ENCODE measurements around the gene GIPR. TPM values are rescaled to one million over a fixed set of nuclear protein-coding genes. Genes with fewer than 3 reads are reported as not detected.

The GIPR gene
- total and polyA plus RNA-seq, 10 of the 15 experiments (the other 5 are each of a cell fraction or from before 2014, with no cell fraction given) = 1.7 to 26.3 (median 13.7) TPM

- TF ChIP-seq ZBTB40 (IDR thresholded peaks at IDR 0.05; ENCODE audit: borderline replicate concordance) (peak; percentile 68), KDM1A (IDR thresholded peaks at IDR 0.05; ENCODE audit: borderline replicate concordance) (no peak), IRF3 (IDR thresholded peaks at IDR 0.05) (peak; percentile 81), MLLT1 (IDR thresholded peaks at IDR 0.05) (peak; percentile 86), NBN (IDR thresholded peaks at IDR 0.05) (peak; percentile 72), FOS (IDR thresholded peaks at IDR 0.05; ENCODE audit: borderline replicate concordance, extremely low read depth, insufficient read length) (peak; percentile 93), MEF2A (IDR thresholded peaks at IDR 0.05; ENCODE audit: insufficient read depth, low read depth, low read length) (0 out of 2 replicates have a peak, but pooled peaks have one; percentile 29), MYC (IDR thresholded peaks at IDR 0.05; ENCODE audit: insufficient read depth, insufficient read length, insufficient replicate concordance, low read length, severe bottlenecking) (no peak), SP1 (IDR thresholded peaks at IDR 0.05; ENCODE audit: low read depth, low read length) (peak; percentile 97), ZBED1 (IDR thresholded peaks at IDR 0.05; ENCODE audit: borderline replicate concordance) (no peak), USF2 (IDR thresholded peaks at IDR 0.05; ENCODE audit: borderline replicate concordance, low read depth, low read length) (no peak), RFX5 (IDR thresholded peaks at IDR 0.05; ENCODE audit: low read depth, low read length) (peak; percentile 93), RUNX3 (IDR thresholded peaks at IDR 0.05; ENCODE audit: low read length) (peak; percentile 99), ZNF207 (IDR thresholded peaks at IDR 0.05; ENCODE audit: borderline replicate concordance) (no peak; the same call in 1 of the 2 replicates), POLR2AphosphoS2 (IDR thresholded peaks at IDR 0.05; ENCODE audit: low read depth, low read length) (no peak), EGR1 (IDR thresholded peaks at IDR 0.05; ENCODE audit: borderline replicate concordance in 1 of 2, low read depth in 2 of 2, low read length in 2 of 2) (0 out of 3 replicates have a peak, but pooled peaks of 1 of the 2 experiments have one; percentile 32), CBFB (IDR thresholded peaks at IDR 0.05; ENCODE audit: low read depth) (peak; percentile 99), NFIC (IDR thresholded peaks at IDR 0.05; ENCODE audit: low read depth, low read length) (no peak), SUZ12 (IDR thresholded peaks at IDR 0.05; ENCODE audit: unreplicated experiment) (no peak), TCF7 (IDR thresholded peaks at IDR 0.05; ENCODE audit: borderline replicate concordance) (peak; percentile 57; the same call in 1 of the 2 replicates), ZBTB33 (IDR thresholded peaks at IDR 0.05) (no peak)
Observed at GRCh38 chr19:45645631-45646344, 22.2 kb upstream of the GIPR start (continued).
